HepG2 (cell line): ENCODE measurements around the gene EIF4G3. TPM values are rescaled to one million over a fixed set of nuclear protein-coding genes. Genes with fewer than 3 reads are reported as not detected.

Source experiments
- ATAC-seq: fragments of 200-7000 bp; cut with Tn5 transposase; 3 replicates; pipeline ENCODE4 v1.9.1; 2020; ENCODE audit warnings: mild to moderate bottlenecking, moderate library complexity
- BruUV-seq: library from RNA; stranded (reverse); fragments of 400-500 nt; replicated peaks from 2 replicates; lab custom pipeline; 2021; lab: Mats Ljungman, UMichigan
- CTCF ChIA-PET: fragments of 300-600 bp; formaldehyde crosslinking; extraction: SDS; loops from one replicate; lab custom pipeline; 2021; ENCODE audit warnings: low total read pairs, inconsistent platforms, low intra/inter-chr PET ratio; lab: Yijun Ruan, JAX
- POLR2A ChIA-PET: fragments of 350-600 bp; sonication (Branson Sonifier 250); formaldehyde crosslinking; loops from one replicate; lab custom pipeline; 2020; ENCODE audit warnings: antibody characterized with exemption, inconsistent platforms; lab: Yijun Ruan, JAX
- DNase-seq: peaks from one replicate; pipeline ENCODE4 v3.0.0-alpha.2; 2015; ENCODE audit warnings: low spot score
- FAIRE-seq: peaks from 3 replicates; lab custom pipeline; 2011; peaks lifted over from hg19 to GRCh38; lab: Jason Lieb, UNC
- H2AFZ ChIP-seq: one replicate; pipeline ENCODE4 v1.6.1; 2011; ENCODE audit warnings: low read length, inconsistent platforms
- H3K27ac ChIP-seq: fragments of 300-600 bp; 3 replicates; pipeline ENCODE4 v1.8.0; 2011; ENCODE audit warnings: mixed run types, mild to moderate bottlenecking, mixed read lengths, low read length, inconsistent platforms; ENCODE audit not compliant: insufficient read depth; ENCODE audit errors: extremely low read length
- H3K27me3 ChIP-seq, 2 experiments: fragments of 200-600 bp in 1 of 2; 2 replicates in 1 of 2; 3 replicates in 1 of 2; pipeline versions ENCODE4 v1.6.0 to v1.8.0; 2011; ENCODE audit warnings: low read length in 2 of 2, mild to moderate bottlenecking in 2 of 2, moderate library complexity in 2 of 2, inconsistent platforms in 1 of 2; ENCODE audit not compliant: insufficient read depth in 2 of 2, control insufficient read depth in 1 of 2
- H3K36me3 ChIP-seq, 2 experiments: fragments of 200-600 bp in 1 of 2; replicated peaks in 1 of 2; 2 replicates in 1 of 2; 3 replicates in 1 of 2; pipeline versions ENCODE4 v1.5.1 to v1.8.0; 2011; ENCODE audit warnings: low read length in 2 of 2, inconsistent platforms in 1 of 2; ENCODE audit not compliant: insufficient read depth in 2 of 2, control insufficient read depth in 1 of 2
- H3K4me1 ChIP-seq: 2 replicates; pipeline ENCODE4 v1.5.1; 2012; ENCODE audit warnings: low read length, inconsistent platforms; ENCODE audit not compliant: insufficient read depth
- H3K4me2 ChIP-seq: 2 replicates; pipeline ENCODE4 v1.6.0; 2011; ENCODE audit warnings: low read depth, low read length, inconsistent platforms
- H3K4me3 ChIP-seq, 3 experiments: fragments of 200-600 bp in 1 of 3; sonication (generic), shearing (Covaris generic) in 1 of 3; replicated peaks in 1 of 3; 2 replicates each; pipeline ENCODE4 v1.5.1; 2011 to 2016; ENCODE audit warnings: low read length in 3 of 3, inconsistent platforms in 2 of 3, low read depth in 2 of 3, mild to moderate bottlenecking in 2 of 3, control low read depth in 1 of 3, mixed read lengths in 1 of 3; ENCODE audit not compliant: insufficient read depth in 1 of 3
- H3K79me2 ChIP-seq: one replicate; pipeline ENCODE4 v1.6.1; 2011; ENCODE audit warnings: low read length, inconsistent platforms; ENCODE audit not compliant: insufficient read depth
- H3K9ac ChIP-seq: 2 replicates; pipeline ENCODE4 v1.6.0; 2011; ENCODE audit warnings: mild to moderate bottlenecking, low read depth, low read length, inconsistent platforms; ENCODE audit not compliant: insufficient read depth
- H3K9me3 ChIP-seq: 2 replicates; pipeline ENCODE4 v1.5.1; 2012; ENCODE audit warnings: mild to moderate bottlenecking, low read length
- H4K20me1 ChIP-seq: 2 replicates; pipeline ENCODE4 v1.6.0; 2011; ENCODE audit warnings: inconsistent platforms, mild to moderate bottlenecking, low read length, moderate library complexity; ENCODE audit not compliant: insufficient read depth
- ADNP ChIP-seq: sonication (generic); formaldehyde crosslinking; IDR thresholded peaks from 2 replicates; pipeline ENCODE4 v1.4.0; 2020; ENCODE audit warnings: missing genetic modification reagents
- ASH2L ChIP-seq: fragments of 300-600, 200-600 bp; sonication (generic); IDR thresholded peaks from 2 replicates; pipeline ENCODE4 v1.7.0; 2017; ENCODE audit warnings: low read depth, mild to moderate bottlenecking, moderate library complexity, mixed read lengths, low read length; ENCODE audit not compliant: insufficient read length
- CCDC6 ChIP-seq: sonication (generic); formaldehyde crosslinking; IDR thresholded peaks from 2 replicates; pipeline ENCODE4 v1.8.1; 2022; ENCODE audit warnings: mild to moderate bottlenecking, missing genetic modification reagents, moderate library complexity
- CEBPB ChIP-seq: IDR thresholded peaks from 2 replicates; pipeline ENCODE4 v1.6.1; 2011; ENCODE audit warnings: low read depth, low read length, improper control_type of control experiment, borderline replicate concordance
- CREB1 ChIP-seq, 2 experiments: fragments of 450-650 bp in 1 of 2; IDR thresholded peaks; 2 replicates each; pipeline ENCODE4 v1.6.1; 2016 to 2017; ENCODE audit warnings: control low read depth in 1 of 2, mild to moderate bottlenecking in 1 of 2, missing compliant biosample characterization in 1 of 2, missing genetic modification characterization in 1 of 2
- KAT2B ChIP-seq: fragments of 150-350 bp; IDR thresholded peaks from 2 replicates; pipeline ENCODE4 v1.6.1; 2014; ENCODE audit warnings: low read depth, low read length, borderline replicate concordance
- MBNL3 ChIP-seq: fragments of 250-450 bp; sonication (Bioruptor Pico); conservative IDR thresholded peaks from 2 replicates; pipeline ENCODE4 v1.8.0; 2022; ENCODE audit warnings: mild to moderate bottlenecking, inconsistent platforms
- RXRB ChIP-seq: IDR thresholded peaks from 2 replicates; pipeline ENCODE4 v1.6.1; 2016; ENCODE audit warnings: borderline replicate concordance, missing genetic modification reagents, missing compliant biosample characterization
- SAP130 ChIP-seq: IDR thresholded peaks from 2 replicates; pipeline ENCODE4 v1.6.1; 2016; ENCODE audit warnings: low read depth
- THRA ChIP-seq: sonication (generic); formaldehyde crosslinking; IDR thresholded peaks from 2 replicates; pipeline ENCODE4 v1.4.0; 2020; ENCODE audit warnings: missing genetic modification reagents, borderline replicate concordance
- TRIM24 ChIP-seq: sonication (generic); formaldehyde crosslinking; IDR thresholded peaks from 2 replicates; pipeline ENCODE4 v1.8.0; 2022; ENCODE audit warnings: mild to moderate bottlenecking, missing genetic modification reagents
- WGBS: methylation state at CpG from one replicate; pipeline ENCODE4 v1.1.6; 2017; ENCODE audit warnings: low lambda C conversion rate; 5-methylcytosine and 5-hydroxymethylcytosine counted together
- in situ Hi-C: cut with HindIII; loops from 2 replicates; pipeline ENCODE4 v1.10.0; 2017; ENCODE audit warnings: low pct_unique_long_range_greater_than_20kb; ENCODE audit not compliant: extremely low pct_ligation_motif_present
- intact Hi-C: fragments of 100-400 bp; cut with micrococcal nuclease; formaldehyde crosslinking; loops from one replicate; pipeline ENCODE4 v1.10.0; 2022; ENCODE audit not compliant: unreplicated experiment
- polyA plus RNA-seq, 8 experiments: library from polyadenylated mRNA; depleted of rRNA in 3 of 8; stranded (reverse) in 7 of 8; unstranded in 1 of 8; fragments of >200 nt; fragmentation: Illumina TruSeq in 4 of 8; extraction: Trizol in 4 of 8; gene quantifications; 2 replicates each; pipeline versions ENCODE4 v1.2.1 to v1.2.3, GENCODE V29; 2011 to 2016; ENCODE audit warnings: low read depth in 4 of 8, missing spikeins in 1 of 8, mixed read lengths in 1 of 8; ENCODE audit not compliant: insufficient read depth in 1 of 8
- total RNA-seq, 5 experiments: library from RNA; depleted of rRNA; stranded (reverse); fragments of >200 nt; fragmentation: Illumina TruSeq; extraction: Trizol; gene quantifications; 2 replicates each; pipeline ENCODE4 v1.2.3, GENCODE V29; 2016; ENCODE audit warnings: low read depth in 1 of 5
- TF ChIP-seq, protein P1 (sequence below), 2 experiments: fragments of 450-650 bp in 1 of 2; sonication (generic) in 1 of 2; formaldehyde crosslinking; IDR thresholded peaks; 2 replicates each; pipeline versions ENCODE4 v1.5.0 to v1.8.0; 2020 to 2022; ENCODE audit warnings: mild to moderate bottlenecking in 1 of 2, missing genetic modification reagents in 1 of 2

The EIF4G3 gene
- total and polyA plus RNA-seq, 2 of the 13 experiments (the other 11 are each of a cell fraction or from before 2014, with no cell fraction given): 22.2 to 27.6 TPM

- H3K4me1 ChIP-seq: peaks cover 42% of the 10 kb centered on the region
- no peaks in the 10 kb centered on the region; the same call in 1 of the 2 replicates for H4K20me1 ChIP-seq
- peak overlapping the region; percentile 90 to 95 (median 91) for H3K4me3 ChIP-seq
- ChIA-PET POLR2A (no interaction called here), CTCF (no interaction called here)
- H3K27me3 ChIP-seq: no peaks in the 10 kb centered on the region; a peak in 1 of 5 replicates
- BruUV-seq: no TSS peak
- TF ChIP-seq TRIM24 (CRISPR knock-in tag) (no peak), CEBPB (peak; percentile 56; the same call in 1 of the 2 replicates), MBNL3 (CRISPR knock-in tag) (no peak), CCDC6 (CRISPR knock-in tag) (no peak), KAT2B (peak; percentile 71), SAP130 (0 out of 2 replicates have a peak, but pooled peaks have one; percentile 3), ASH2L (peak; percentile 37), CREB1 (IDR thresholded peaks at IDR 0.05) (0 out of 2 replicates have a peak, but pooled peaks have one; percentile 16), CREB1 (CRISPR knock-in tag; IDR thresholded peaks at IDR 0.05) (no peak), THRA (peak; percentile 86), RXRB (CRISPR knock-in tag) (peak; percentile 44; the same call in 1 of the 2 replicates), ADNP (no peak)
- TF ChIP-seq, protein P1, sequence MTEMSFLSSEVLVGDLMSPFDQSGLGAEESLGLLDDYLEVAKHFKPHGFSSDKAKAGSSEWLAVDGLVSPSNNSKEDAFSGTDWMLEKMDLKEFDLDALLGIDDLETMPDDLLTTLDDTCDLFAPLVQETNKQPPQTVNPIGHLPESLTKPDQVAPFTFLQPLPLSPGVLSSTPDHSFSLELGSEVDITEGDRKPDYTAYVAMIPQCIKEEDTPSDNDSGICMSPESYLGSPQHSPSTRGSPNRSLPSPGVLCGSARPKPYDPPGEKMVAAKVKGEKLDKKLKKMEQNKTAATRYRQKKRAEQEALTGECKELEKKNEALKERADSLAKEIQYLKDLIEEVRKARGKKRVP (CRISPR knock-in tag; IDR thresholded peaks at IDR 0.05): peak in 1 of 2 experiments; percentile 90; a peak in 2 of 4 replicates
- no peaks in the 10 kb centered on the region for H3K9me3 ChIP-seq
- 9% methylated on average over 12 of the region's 12 CpGs for WGBS
- no peak overlapping the region for H2AFZ ChIP-seq
- H3K27ac ChIP-seq: peak overlapping the region; percentile 77
- H3K79me2 ChIP-seq: peaks cover 44% of the 10 kb centered on the region
- peak; percentile 29 for DNase-seq
- no peak for ATAC-seq
- no peaks in the 10 kb centered on the region; a peak in 1 of 5 replicates for H3K36me3 ChIP-seq
- peak overlapping the region; percentile 79 for H3K9ac ChIP-seq
- intact Hi-C loops (no loop called here), in situ Hi-C loops (loop anchor here (25.0 kb wide), 1 partner anchor 187 kb away; no protein-coding TSS in a partner anchor)
- H3K4me2 ChIP-seq: peak overlapping the region; percentile 79
- peak; percentile 64 for FAIRE-seq
Observed at GRCh38 chr1:21174654-21175323, 1.9 kb downstream of the EIF4G3 start.
